Body of pancreas (tissue), 4 donors: Measurements from ENCODE around the gene LRRC8A. TPM values are rescaled to one million over a fixed set of nuclear protein-coding genes. Genes with fewer than 3 reads are reported as not detected.

ENCODE experiments used
- ATAC-seq: fragments of 150-250 bp; one replicate; pipeline ENCODE4 v1.9.1; 2016
- DNase-seq, 4 donors: peaks; one replicate each; pipeline ENCODE4 v3.0.0-alpha.2; 2019
- H3K27ac ChIP-seq, 4 donors: fragments of 200-600 bp; sonication (generic); 1 replicate in 3 of 4; 2 replicates in 1 of 4; pipeline versions ENCODE4 v1.5.1 to v1.6.1; 2016 to 2019; ENCODE audit warnings: mild to moderate bottlenecking in 1 of 4, mixed read lengths in 1 of 4, moderate library complexity in 1 of 4
- H3K27me3 ChIP-seq, 2 donors: fragments of 200-600 bp; sonication (generic); one replicate each; pipeline ENCODE4 v1.6.0; 2016; ENCODE audit warnings: mild to moderate bottlenecking in 1 of 2
- H3K36me3 ChIP-seq, 2 donors: fragments of 200-600 bp; sonication (generic); replicated peaks in 1 of 2; 2 replicates each; pipeline ENCODE4 v1.5.1; 2016; ENCODE audit warnings: low read depth in 2 of 2; ENCODE audit not compliant: insufficient read depth in 1 of 2
- H3K4me1 ChIP-seq: fragments of 200-600 bp; sonication (generic); one replicate; pipeline ENCODE4 v1.6.0; 2016
- H3K4me3 ChIP-seq, 2 donors: fragments of 200-600 bp; sonication (generic); 1 replicate in 1 of 2; 2 replicates in 1 of 2; pipeline ENCODE4 v1.5.1; 2016 to 2019
- H3K9me3 ChIP-seq, 3 donors: fragments of 200-600 bp; sonication (generic); 1 replicate in 2 of 3; 2 replicates in 1 of 3; pipeline ENCODE4 v1.5.1; 2016
- POLR2A ChIP-seq, 3 donors: fragments of 450-650 bp; IDR thresholded peaks; one replicate each; pipeline ENCODE4 v1.6.1; 2016; ENCODE audit warnings: antibody characterized with exemption in 3 of 3, mild to moderate bottlenecking in 2 of 3
- WGBS, 2 donors: methylation state at CpG; one replicate each; pipeline ENCODE4 v1.1.5; 2017; 5-methylcytosine and 5-hydroxymethylcytosine counted together
- intact Hi-C: fragments of 100-400 bp; cut with DNase I; formaldehyde crosslinking; loops from one replicate; pipeline ENCODE4 v1.15.1; 2023
- total RNA-seq, 2 donors: library from RNA; depleted of rRNA; stranded (reverse); fragments of >200 nt; gene quantifications; one replicate each; pipeline ENCODE4 v1.1.0, GENCODE V29; 2016
- TF ChIP-seq, protein P1 (sequence below), 7 experiments: fragments of 450-650 bp in 4 of 7; fragments of 200-600 bp in 3 of 7; sonication (generic) in 3 of 7; IDR thresholded peaks; one replicate each; pipeline ENCODE4 v1.5.1; 2016 to 2019; ENCODE audit warnings: antibody characterized with exemption in 7 of 7

Gene LRRC8A
- total RNA-seq = 10 to 100 TPM; 21.0 to 23.7 TPM

GRCh38 chr9:128881884-128882676 lies at the start of gene LRRC8A, which contains the start of gene KYAT1:
Gene LRRC8A, plus strand, starts transcription at chr9:128882133. Its CDS starts 25,032 bp downstream, at chr9:128907165.
Gene KYAT1, minus strand, starts transcription at chr9:128881950. Its CDS starts 36,545 bp downstream, at chr9:128845405.
- ATAC-seq = peak; percentile 94
- 0% methylated on average over 8 to 64 of the region's 70 CpGs for WGBS, 2 donors
- TF ChIP-seq, protein P1, sequence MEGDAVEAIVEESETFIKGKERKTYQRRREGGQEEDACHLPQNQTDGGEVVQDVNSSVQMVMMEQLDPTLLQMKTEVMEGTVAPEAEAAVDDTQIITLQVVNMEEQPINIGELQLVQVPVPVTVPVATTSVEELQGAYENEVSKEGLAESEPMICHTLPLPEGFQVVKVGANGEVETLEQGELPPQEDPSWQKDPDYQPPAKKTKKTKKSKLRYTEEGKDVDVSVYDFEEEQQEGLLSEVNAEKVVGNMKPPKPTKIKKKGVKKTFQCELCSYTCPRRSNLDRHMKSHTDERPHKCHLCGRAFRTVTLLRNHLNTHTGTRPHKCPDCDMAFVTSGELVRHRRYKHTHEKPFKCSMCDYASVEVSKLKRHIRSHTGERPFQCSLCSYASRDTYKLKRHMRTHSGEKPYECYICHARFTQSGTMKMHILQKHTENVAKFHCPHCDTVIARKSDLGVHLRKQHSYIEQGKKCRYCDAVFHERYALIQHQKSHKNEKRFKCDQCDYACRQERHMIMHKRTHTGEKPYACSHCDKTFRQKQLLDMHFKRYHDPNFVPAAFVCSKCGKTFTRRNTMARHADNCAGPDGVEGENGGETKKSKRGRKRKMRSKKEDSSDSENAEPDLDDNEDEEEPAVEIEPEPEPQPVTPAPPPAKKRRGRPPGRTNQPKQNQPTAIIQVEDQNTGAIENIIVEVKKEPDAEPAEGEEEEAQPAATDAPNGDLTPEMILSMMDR (IDR thresholded peaks at IDR 0.05) = peak in 4 of 7 experiments; percentile 12 to 39 (median 24)
- TF ChIP-seq POLR2A (IDR thresholded peaks at IDR 0.05) = peak; percentile 45 to 62 (median 52)
- Histone ChIP-seq H3K4me1 (peaks cover 45% of the 10 kb centered on the region), H3K36me3 (peaks cover 0 to 4% of the 10 kb centered on the region in 2 donors), H3K4me3 (peak within 1 kb of the TSS; percentile 54 to 66), H3K9me3 (no peaks in the 10 kb centered on the region), H3K27me3 (no peaks in the 10 kb centered on the region), H3K27ac (peak within 1 kb of the TSS; percentile 93 to 96 (median 96))
- intact Hi-C loops = no loop called here
- DNase-seq = peak; percentile 96 to 98 (median 98)

DNA sequence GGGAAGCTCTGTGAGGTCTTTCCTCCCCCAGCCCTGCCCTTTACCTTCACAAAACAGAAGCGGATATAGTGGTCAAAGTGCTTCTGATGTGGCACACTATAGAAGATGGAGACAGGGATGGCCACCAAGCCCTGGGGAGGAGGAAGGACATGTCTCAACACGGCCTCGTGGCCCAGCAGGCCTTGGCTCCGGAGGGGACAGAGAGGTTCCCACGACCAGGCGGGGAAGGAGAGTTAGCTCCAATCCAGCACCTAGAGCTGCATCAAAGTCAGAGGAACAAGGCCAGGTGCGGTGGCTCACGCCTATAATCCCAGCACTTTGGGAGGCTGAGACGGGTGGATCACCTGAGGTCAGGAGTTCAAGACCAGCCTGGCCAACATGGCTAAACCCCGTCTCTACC lies 48.2 kb upstream of the LRRC8A start:
- Histone ChIP-seq H3K36me3 (no peaks in the 10 kb centered on the region), H3K4me1 (peaks cover 12% of the 10 kb centered on the region), H3K4me3 (no peak overlapping the region), H3K9me3 (no peaks in the 10 kb centered on the region), H3K27ac (no peak overlapping the region), H3K27me3 (no peaks in the 10 kb centered on the region)
- TF ChIP-seq, protein P1 (IDR thresholded peaks at IDR 0.05) = no peak
- TF ChIP-seq POLR2A (IDR thresholded peaks at IDR 0.05) = no peak
- DNase-seq (no peak), ATAC-seq (no peak)
- intact Hi-C loops = no loop called here
- WGBS, 2 donors = 90 to 94% methylated on average over 9 to 10 of the region's 10 CpGs

DNA sequence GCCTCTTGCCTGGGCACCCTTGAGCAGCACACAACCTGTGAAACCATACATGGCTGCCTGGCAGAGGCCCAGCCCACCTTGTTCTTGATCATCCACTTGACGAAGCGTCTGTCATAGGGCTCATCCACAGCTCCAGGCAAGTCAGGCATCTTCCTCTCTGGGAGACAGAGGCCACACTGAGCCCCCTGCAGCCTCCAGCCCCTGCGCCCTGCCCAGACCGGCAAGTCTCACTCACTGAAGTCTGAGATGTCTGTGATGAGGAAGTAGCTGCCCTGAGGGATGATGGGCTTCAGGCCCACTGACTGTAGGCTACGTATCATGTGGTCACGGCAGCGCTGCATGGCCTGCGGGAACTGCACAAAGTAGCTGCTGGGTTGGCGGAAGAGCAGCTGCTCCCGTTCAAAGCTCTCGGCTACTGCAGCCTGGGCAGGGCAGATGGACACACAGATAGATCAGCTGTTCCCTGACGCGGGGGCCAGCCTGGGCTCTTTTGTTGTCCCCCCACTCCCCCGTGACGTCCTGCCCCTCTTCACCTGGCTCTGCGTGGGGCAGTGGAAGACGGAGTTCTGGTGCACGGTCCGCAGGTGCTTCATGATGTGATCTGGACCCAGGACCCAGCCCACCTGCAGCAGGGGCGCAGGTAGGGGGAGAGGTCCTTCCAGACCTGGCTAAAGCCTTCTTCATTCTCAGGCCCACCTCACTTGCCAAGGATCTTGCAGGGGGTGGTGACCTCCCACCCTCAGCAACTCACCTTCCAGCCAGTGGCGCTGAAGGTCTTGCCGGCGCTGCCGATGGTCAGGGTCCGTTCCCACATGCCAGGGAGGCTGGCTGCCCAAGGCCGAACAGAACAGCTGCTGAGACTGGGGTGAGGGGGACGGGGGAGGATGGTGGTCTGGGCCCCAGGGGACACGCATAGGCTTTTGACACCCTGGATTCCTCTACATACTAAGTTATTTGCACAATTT lies 46.4 kb upstream of the LRRC8A start:
- intact Hi-C loops = no loop called here
- Histone ChIP-seq H3K4me1 (no peaks in the 10 kb centered on the region), H3K4me3 (no peak overlapping the region), H3K36me3 (no peaks in the 10 kb centered on the region), H3K9me3 (no peaks in the 10 kb centered on the region), H3K27me3 (no peaks in the 10 kb centered on the region), H3K27ac (no peak overlapping the region)
- WGBS, 2 donors = 88 to 92% methylated on average over 9 to 22 of the region's 28 CpGs
- no peak for DNase-seq
- no peak for ATAC-seq
- TF ChIP-seq, protein P1 (IDR thresholded peaks at IDR 0.05) = no peak
- TF ChIP-seq POLR2A (IDR thresholded peaks at IDR 0.05) = no peak

DNA sequence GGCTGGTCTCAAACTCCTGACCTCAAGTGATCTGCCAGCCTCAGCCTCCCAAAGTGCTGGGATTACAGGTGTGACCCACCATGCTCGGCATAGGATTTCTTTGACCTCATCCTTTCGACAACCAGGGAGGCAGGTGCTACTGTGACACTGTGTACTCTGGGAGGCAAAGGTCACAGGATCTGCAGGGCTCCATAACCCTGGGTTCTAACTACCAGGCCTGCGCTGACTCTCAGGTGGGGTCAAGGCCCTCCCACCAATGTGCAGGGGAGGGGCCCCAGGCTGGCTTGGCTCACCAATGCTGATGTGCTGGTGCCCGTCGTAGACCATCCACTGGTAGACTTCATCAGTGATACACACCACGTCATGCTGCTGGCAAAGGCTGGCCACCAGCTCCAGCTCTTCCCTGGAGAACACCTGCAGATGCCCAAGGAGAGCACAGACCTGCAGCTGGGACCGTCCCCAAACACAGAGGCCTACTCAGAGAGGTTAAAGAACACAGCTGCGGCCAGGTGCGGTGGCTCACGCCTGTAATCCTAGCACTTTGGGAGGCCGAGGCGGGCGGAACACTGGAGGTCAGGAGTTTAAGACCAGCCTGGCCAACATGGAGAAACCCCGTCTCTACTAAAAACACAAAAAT lies 45.3 kb upstream of the LRRC8A start:
- Histone ChIP-seq H3K27ac (no peak overlapping the region), H3K4me1 (no peaks in the 10 kb centered on the region), H3K4me3 (no peak overlapping the region), H3K36me3 (no peaks in the 10 kb centered on the region), H3K9me3 (no peaks in the 10 kb centered on the region), H3K27me3 (no peaks in the 10 kb centered on the region)
- intact Hi-C loops = no loop called here
- no peak for ATAC-seq
- no peak for TF ChIP-seq POLR2A (IDR thresholded peaks at IDR 0.05)
- TF ChIP-seq, protein P1 (IDR thresholded peaks at IDR 0.05) = no peak
- WGBS, 2 donors = 92 to 93% methylated on average over 11 to 14 of the region's 14 CpGs
- no peak for DNase-seq
